GM23248 (cell line): ENCODE results near the gene LCTL.

Experiments
- EZH2 ChIP-seq: fragments of 200-600 bp; sonication (generic); IDR thresholded peaks from 2 replicates; pipeline ENCODE4 v1.6.1; 2018; ENCODE audit warnings: antibody characterized with exemption, mild to moderate bottlenecking; ENCODE audit not compliant: insufficient read depth, poor library complexity, severe bottlenecking
- EZH2phosphoT487 ChIP-seq: fragments of 200-600 bp; sonication (generic); IDR thresholded peaks from 2 replicates; pipeline ENCODE4 v1.6.1; 2018; ENCODE audit warnings: antibody characterized with exemption, moderate library complexity, mild to moderate bottlenecking, low read depth; ENCODE audit not compliant: insufficient read depth

DNA sequence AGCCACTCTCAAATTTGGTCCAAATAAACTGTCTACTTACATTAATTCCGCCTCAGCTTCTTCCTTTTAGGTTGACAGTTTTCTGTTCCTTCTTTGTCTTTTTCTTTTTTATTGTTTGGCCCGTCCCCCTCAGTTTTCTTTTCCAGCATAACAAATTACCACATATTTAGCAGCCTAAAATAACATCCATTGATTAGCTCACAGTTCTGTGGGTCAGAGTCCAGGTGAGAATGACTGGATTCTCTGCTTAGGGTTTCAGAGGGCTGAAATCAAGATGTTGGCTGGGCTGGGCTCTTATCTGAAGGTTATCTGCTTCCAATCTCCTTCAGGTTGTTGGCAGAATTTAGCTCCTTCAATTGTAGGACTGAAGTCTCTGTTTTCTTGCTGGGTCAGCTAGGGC is 24.6 kb upstream of the LCTL start:
- no peak for TF ChIP-seq EZH2
- no peak for TF ChIP-seq EZH2phosphoT487
